NOMO-1 (cell line): ENCODE measurements around the gene TTC7B.

ENCODE experiments used
- DNase-seq, 2 experiments: peaks; one replicate each; lab custom pipeline; 2025; ENCODE audit not compliant: unreplicated experiment in 2 of 2; lab: John Stamatoyannopoulos, UW

The TTC7B gene

GRCh38 chr14:90626550-90626949 lies 189.7 kb downstream of the TTC7B start:
- no peak for DNase-seq

GRCh38 chr14:90625445-90625844 lies 190.8 kb downstream of the TTC7B start:
- no peak for DNase-seq

- DNase-seq, result no peak
Observed at GRCh38 chr14:90624732-90625400, 191.4 kb downstream of the TTC7B start.

GRCh38 chr14:90624227-90624626 lies 192.0 kb downstream of the TTC7B start:
- peak in 1 of 2 experiments; percentile 18 for DNase-seq

GRCh38 chr14:90621201-90621600 lies 195.0 kb downstream of the TTC7B start:
- DNase-seq, result no peak

GRCh38 chr14:90620568-90621077 lies 195.6 kb downstream of the TTC7B start:
- DNase-seq, result no peak

GRCh38 chr14:90619911-90620310 lies 196.3 kb downstream of the TTC7B start:
- DNase-seq, result no peak

GRCh38 chr14:90617961-90618360 lies 198.3 kb downstream of the TTC7B start:
- DNase-seq, result no peak

GRCh38 chr14:90616881-90617280 lies 199.3 kb downstream of the TTC7B start:
- no peak for DNase-seq

- no peak for DNase-seq
Observed at GRCh38 chr14:90616313-90616712, 199.9 kb downstream of the TTC7B start.

- no peak for DNase-seq
Observed at GRCh38 chr14:90615517-90616060, 200.6 kb downstream of the TTC7B start.

- DNase-seq, result no peak
Observed at GRCh38 chr14:90614696-90615516, 201.3 kb downstream of the TTC7B start.

GRCh38 chr14:90613997-90614396 lies 202.2 kb downstream of the TTC7B start:
- no peak for DNase-seq

GRCh38 chr14:90613453-90613852 lies 202.8 kb downstream of the TTC7B start:
- DNase-seq, result no peak

GRCh38 chr14:90612801-90613200 lies 203.4 kb downstream of the TTC7B start:
- no peak for DNase-seq

GRCh38 chr14:90611936-90612335 lies 204.3 kb downstream of the TTC7B start:
- DNase-seq, result no peak

- no peak for DNase-seq
Observed at GRCh38 chr14:90611501-90611900, 204.7 kb downstream of the TTC7B start.

GRCh38 chr14:90610346-90611040 lies 205.7 kb downstream of the TTC7B start:
- DNase-seq, result peak in 1 of 2 experiments; percentile 37

- no peak for DNase-seq
Observed at GRCh38 chr14:90609376-90609775, 206.9 kb downstream of the TTC7B start.

GRCh38 chr14:90608929-90609341 lies 207.3 kb downstream of the TTC7B start:
- peak in 1 of 2 experiments; percentile 75 for DNase-seq

- peak in 1 of 2 experiments; percentile 9 for DNase-seq
Observed at GRCh38 chr14:90608281-90608680, 207.9 kb downstream of the TTC7B start.
